CD14-positive monocyte (primary cell): Measurements from ENCODE around the gene APOC4. TPM values are rescaled to one million over a fixed set of nuclear protein-coding genes. Genes with fewer than 3 reads are reported as not detected.

Experiments used
- DNase-seq, 3 donors: peaks; one replicate each; pipeline ENCODE4 v3.0.0-alpha.2; 2011 to 2022
- H2AFZ ChIP-seq: 2 replicates; pipeline ENCODE4 v1.6.0; 2012; ENCODE audit warnings: mild to moderate bottlenecking, low read depth, low read length, inconsistent platforms; ENCODE audit not compliant: insufficient read depth, poor library complexity, severe bottlenecking
- H3K27ac ChIP-seq, 2 donors: 1 replicate in 1 of 2; 2 replicates in 1 of 2; pipeline ENCODE4 v1.5.1; 2012 to 2013; ENCODE audit warnings: low read length in 2 of 2, control low read depth in 1 of 2, inconsistent platforms in 1 of 2, low read depth in 1 of 2, mild to moderate bottlenecking in 1 of 2
- H3K27me3 ChIP-seq, 2 donors: one replicate each; pipeline versions ENCODE4 v1.6.0 to v1.6.1; 2011 to 2013; ENCODE audit warnings: low read length in 2 of 2; ENCODE audit not compliant: control insufficient read depth in 2 of 2, insufficient read depth in 2 of 2
- H3K36me3 ChIP-seq, 2 donors: replicated peaks in 1 of 2; 1 replicate in 1 of 2; 2 replicates in 1 of 2; pipeline versions ENCODE4 v1.5.1 to v1.6.1; 2012 to 2013; ENCODE audit warnings: low read length in 2 of 2, control low read depth in 1 of 2, inconsistent platforms in 1 of 2, mild to moderate bottlenecking in 1 of 2; ENCODE audit not compliant: insufficient read depth in 2 of 2, control insufficient read depth in 1 of 2
- H3K4me1 ChIP-seq, 2 donors: 1 replicate in 1 of 2; 2 replicates in 1 of 2; pipeline versions ENCODE4 v1.5.1 to v1.6.1; 2012 to 2013; ENCODE audit warnings: low read length in 2 of 2, control low read depth in 1 of 2, inconsistent platforms in 1 of 2, mild to moderate bottlenecking in 1 of 2, moderate library complexity in 1 of 2; ENCODE audit not compliant: insufficient read depth in 2 of 2, control insufficient read depth in 1 of 2
- H3K4me2 ChIP-seq: replicated peaks from 2 replicates; pipeline ENCODE3; 2012; ENCODE audit warnings: low read length, moderate library complexity, mild to moderate bottlenecking; ENCODE audit not compliant: poor library complexity, severe bottlenecking; ENCODE audit errors: extremely low read depth
- H3K4me3 ChIP-seq, 3 experiments: fragments of 200-600 bp in 1 of 3; sonication (generic) in 1 of 3; replicated peaks in 1 of 3; 1 replicate in 2 of 3; 2 replicates in 1 of 3; pipeline ENCODE4 v1.5.1; 2011 to 2013; ENCODE audit warnings: low read length in 3 of 3, mild to moderate bottlenecking in 3 of 3, control low read depth in 2 of 3, low read depth in 2 of 3, inconsistent platforms in 1 of 3, moderate library complexity in 1 of 3
- H3K79me2 ChIP-seq: 2 replicates; pipeline ENCODE4 v1.6.0; 2012; ENCODE audit warnings: mild to moderate bottlenecking, control low read depth, inconsistent platforms, low read length, moderate library complexity; ENCODE audit not compliant: insufficient read depth
- H3K9ac ChIP-seq: 2 replicates; pipeline ENCODE4 v1.6.0; 2017; ENCODE audit warnings: low read length, mild to moderate bottlenecking; ENCODE audit not compliant: insufficient read depth, poor library complexity, severe bottlenecking
- H3K9me3 ChIP-seq, 2 donors: replicated peaks in 1 of 2; 1 replicate in 1 of 2; 2 replicates in 1 of 2; pipeline versions ENCODE4 v1.5.1 to v1.6.1; 2012 to 2013; ENCODE audit warnings: low read length in 2 of 2, control low read depth in 1 of 2; ENCODE audit not compliant: control insufficient read depth in 1 of 2, insufficient read depth in 1 of 2
- H4K20me1 ChIP-seq: 2 replicates; pipeline ENCODE4 v1.6.0; 2012; ENCODE audit warnings: mild to moderate bottlenecking, low read length, control low read depth, moderate library complexity; ENCODE audit not compliant: insufficient read depth
- H3K27ac Mint-ChIP-seq, 7 donors: one replicate each; pipeline ENCODE4 v1.8.0; 2020; ENCODE audit warnings: mild to moderate bottlenecking in 7 of 7, mixed read lengths in 7 of 7, moderate library complexity in 6 of 7, inconsistent platforms in 2 of 7
- H3K27me3 Mint-ChIP-seq, 3 donors: one replicate each; pipeline ENCODE4 v1.8.0; 2021 to 2022; ENCODE audit warnings: low read depth in 3 of 3, mild to moderate bottlenecking in 3 of 3, mixed read lengths in 3 of 3, moderate library complexity in 3 of 3, inconsistent platforms in 1 of 3
- H3K36me3 Mint-ChIP-seq, 2 donors: one replicate each; pipeline ENCODE4 v1.8.0; 2020; ENCODE audit warnings: mixed read lengths in 2 of 2, inconsistent platforms in 1 of 2, mild to moderate bottlenecking in 1 of 2
- H3K4me1 Mint-ChIP-seq: one replicate; pipeline ENCODE4 v1.8.0; 2020; ENCODE audit warnings: mild to moderate bottlenecking, mixed read lengths
- H3K4me3 Mint-ChIP-seq, 2 donors: one replicate each; pipeline ENCODE4 v1.8.0; 2020; ENCODE audit warnings: mild to moderate bottlenecking in 2 of 2, mixed read lengths in 2 of 2, moderate library complexity in 1 of 2
- H3K9me3 Mint-ChIP-seq, 7 donors: one replicate each; pipeline ENCODE4 v1.8.0; 2020 to 2022; ENCODE audit warnings: mixed read lengths in 7 of 7, mild to moderate bottlenecking in 6 of 7, moderate library complexity in 6 of 7, inconsistent platforms in 2 of 7
- CTCF ChIP-seq: fragments of 200-600 bp; IDR thresholded peaks from one replicate; pipeline ENCODE4 v1.8.0; 2022; ENCODE audit warnings: antibody characterized with exemption, mild to moderate bottlenecking
- WGBS: methylation state at CpG from one replicate; pipeline ENCODE4 v1.1.5; 2013; ENCODE audit warnings: missing lambda C conversion rate; ENCODE audit not compliant: insufficient coverage; 5-methylcytosine and 5-hydroxymethylcytosine counted together
- intact Hi-C, 2 donors: fragments of 100-400 bp; cut with micrococcal nuclease; formaldehyde crosslinking; loops; one replicate each; pipeline versions ENCODE4 v1.15.0 to v1.15.1; 2023
- polyA plus RNA-seq, 3 donors: library from polyadenylated mRNA; depleted of rRNA in 1 of 3; unstranded in 2 of 3; stranded (reverse) in 1 of 3; fragments of 300-500 nt in 2 of 3; fragments of >200 nt in 1 of 3; fragmentation: Illumina TruSeq in 2 of 3; gene quantifications; 1 replicate in 2 of 3; 2 replicates in 1 of 3; pipeline ENCODE4 v1.2.3, GENCODE V29; 2012 to 2021

Gene APOC4
- polyA plus RNA-seq, 3 donors: not detected

- Histone ChIP-seq H3K27ac (no peak overlapping the region), H2AFZ (no peak overlapping the region), H3K36me3 (peaks cover 49 to 59% of the 10 kb centered on the region in 2 donors), H3K4me1 (no peaks in the 10 kb centered on the region), H3K4me2 (no peak overlapping the region), H3K9me3 (no peaks in the 10 kb centered on the region), H3K9ac (no peak overlapping the region), H3K79me2 (no peaks in the 10 kb centered on the region), H3K4me3 (no peak overlapping the region), H3K27me3 (no peaks in the 10 kb centered on the region), H4K20me1 (no peaks in the 10 kb centered on the region)
- no peaks in the 10 kb centered on the region for H3K4me1 Mint-ChIP-seq
- no peak overlapping the region for H3K4me3 Mint-ChIP-seq
- TF ChIP-seq CTCF: no peak
- intact Hi-C loops: loop anchor here in 1 of 2 donors (5.0 kb wide), 1 partner anchor 35 kb away; the partner anchor contains the start of gene CLPTM1
- no peak for DNase-seq
- peak overlapping the region in 1 of 7 donors; percentile 38 for H3K27ac Mint-ChIP-seq
- no peaks in the 10 kb centered on the region for H3K9me3 Mint-ChIP-seq
- peaks cover 40 to 55% of the 10 kb centered on the region in 2 donors for H3K36me3 Mint-ChIP-seq
- H3K27me3 Mint-ChIP-seq: peaks cover 0 to 2% (median 0%) of the 10 kb centered on the region in 3 donors
- WGBS: 96% methylated on average over 43 of the region's 44 CpGs
These were observed 50.5 kb downstream of the APOC4 start for GRCh38 chr19:44992336-44993163.

GRCh38 chr19:44993526-44993925 lies 51.5 kb downstream of the APOC4 start:
- Mint-ChIP-seq H3K36me3 (peaks cover 35 to 48% of the 10 kb centered on the region in 2 donors), H3K4me3 (no peak overlapping the region), H3K27ac (peak overlapping the region in 3 of 7 donors; percentile 45 to 64 (median 54)), H3K4me1 (no peaks in the 10 kb centered on the region), H3K27me3 (no peaks in the 10 kb centered on the region), H3K9me3 (peaks cover 0 to 3% (median 0%) of the 10 kb centered on the region in 7 donors)
- H3K36me3 ChIP-seq: peaks cover 39 to 49% of the 10 kb centered on the region in 2 donors
- no peaks in the 10 kb centered on the region for H3K4me1 ChIP-seq
- WGBS: 91% methylated on average over 5 of the region's 6 CpGs
- no peaks in the 10 kb centered on the region for H3K79me2 ChIP-seq
- DNase-seq: no peak
- no peak overlapping the region for H2AFZ ChIP-seq
- no peak for TF ChIP-seq CTCF
- intact Hi-C loops: loop anchor here in 1 of 2 donors (5.0 kb wide), 1 partner anchor 36 kb away; the partner anchor contains the start of gene CLPTM1
- H3K4me2 ChIP-seq: no peak overlapping the region
- no peaks in the 10 kb centered on the region for H4K20me1 ChIP-seq
- no peak overlapping the region for H3K27ac ChIP-seq
- no peaks in the 10 kb centered on the region for H3K27me3 ChIP-seq
- no peaks in the 10 kb centered on the region for H3K9me3 ChIP-seq
- no peak overlapping the region for H3K4me3 ChIP-seq
- H3K9ac ChIP-seq: no peak overlapping the region
